Kidney (tissue), 14 donors: ENCODE results near the gene COLEC12. TPM values are rescaled to one million over a fixed set of nuclear protein-coding genes. Genes with fewer than 3 reads are reported as not detected.
"Not testable (repeated sequence)": the region's sequence is repeated elsewhere in the genome, so short reads cannot be mapped to it uniquely, and the experiment has no call there.

Source experiments
- DNase-seq, 5 donors: peaks; one replicate each; pipeline ENCODE4 v3.0.0-alpha.2; 2013 to 2020
- FAIRE-seq: peaks from 2 replicates; lab custom pipeline; 2012; peaks lifted over from hg19 to GRCh38; lab: Jason Lieb, UNC
- H3K27ac ChIP-seq, 2 donors: one replicate each; pipeline ENCODE4 v1.7.0; 2013; ENCODE audit warnings: low read depth in 2 of 2, low read length in 2 of 2, inconsistent platforms in 1 of 2
- H3K27me3 ChIP-seq: one replicate; pipeline ENCODE4 v1.7.1; 2013; ENCODE audit warnings: low read length, inconsistent platforms; ENCODE audit not compliant: control insufficient read depth, insufficient read depth
- H3K36me3 ChIP-seq, 3 donors: one replicate each; pipeline versions ENCODE4 v1.7.0 to v1.7.1; 2013; ENCODE audit warnings: low read length in 3 of 3, control low read depth in 1 of 3, inconsistent platforms in 1 of 3; ENCODE audit not compliant: insufficient read depth in 3 of 3, control insufficient read depth in 2 of 3
- H3K4me1 ChIP-seq, 3 donors: one replicate each; pipeline versions ENCODE4 v1.7.0 to v1.7.1; 2013; ENCODE audit warnings: low read length in 3 of 3, inconsistent platforms in 1 of 3, low read depth in 1 of 3; ENCODE audit not compliant: control insufficient read depth in 2 of 3, insufficient read depth in 2 of 3
- H3K4me3 ChIP-seq, 3 donors: one replicate each; pipeline versions ENCODE4 v1.7.0 to v1.8.1; 2013; ENCODE audit warnings: low read length in 3 of 3, control low read depth in 1 of 3, inconsistent platforms in 1 of 3
- H3K9ac ChIP-seq, 3 donors: one replicate each; pipeline versions ENCODE4 v1.7.0 to v1.7.1; 2013; ENCODE audit warnings: low read length in 3 of 3, control low read depth in 1 of 3, inconsistent platforms in 1 of 3
- H3K9me3 ChIP-seq, 3 donors: one replicate each; pipeline versions ENCODE4 v1.7.0 to v1.7.1; 2013; ENCODE audit warnings: low read length in 3 of 3, control low read depth in 1 of 3, inconsistent platforms in 1 of 3; ENCODE audit not compliant: control insufficient read depth in 2 of 3, insufficient read depth in 1 of 3
- intact Hi-C: fragments of 100-400 bp; cut with DNase I; formaldehyde crosslinking; loops from one replicate; pipeline ENCODE4 v1.11.1; 2022
- polyA plus RNA-seq: library from polyadenylated mRNA; stranded (reverse); fragments of 350-450 nt; fragmentation: Illumina TruSeq; extraction: RNeasy Lipid Tissue Mini Kit (QIAGEN cat#74804); gene quantifications from one replicate; pipeline ENCODE4 v1.2.3, GENCODE V29; 2014; ENCODE audit warnings: low read depth, low replicate concordance; ENCODE audit not compliant: insufficient read depth
- total RNA-seq: library from RNA; stranded (reverse); fragmentation: NEBNext Ultra II Directional; extraction: Animal tissue kit (Norgen Biotek cat#: 25700); gene quantifications from one replicate; pipeline ENCODE4 v1.2.1, GENCODE V29; 2021
- TF ChIP-seq, protein P1 (sequence below): IDR thresholded peaks from 3 replicates; pipeline ENCODE4 v1.5.1; 2012; ENCODE audit warnings: mild to moderate bottlenecking, moderate library complexity, borderline replicate concordance; ENCODE audit not compliant: insufficient read depth; ENCODE audit errors: extremely low read depth
- donor health status: control.
- donor health status: control.
- donor health status: control.
- donor health status: control.
- donor health status: control.
- donor health status: DM: yes; HTN: yes; CAD: no.
- donor health status: Normal renal cell carcinoma (clear cell type).

The COLEC12 gene
- total and polyA plus RNA-seq, 2 donors from 2014 or later: 1.3 to 7.4 TPM

GRCh38 chr18:312415-312814 lies 188.1 kb downstream of the COLEC12 start:
- no peaks in the 10 kb centered on the region for H3K4me1 ChIP-seq
- H3K9me3 ChIP-seq: no peaks in the 10 kb centered on the region
- no peak for DNase-seq
- no peaks in the 10 kb centered on the region for H3K36me3 ChIP-seq
- no peak overlapping the region for H3K9ac ChIP-seq
- TF ChIP-seq, protein P1, sequence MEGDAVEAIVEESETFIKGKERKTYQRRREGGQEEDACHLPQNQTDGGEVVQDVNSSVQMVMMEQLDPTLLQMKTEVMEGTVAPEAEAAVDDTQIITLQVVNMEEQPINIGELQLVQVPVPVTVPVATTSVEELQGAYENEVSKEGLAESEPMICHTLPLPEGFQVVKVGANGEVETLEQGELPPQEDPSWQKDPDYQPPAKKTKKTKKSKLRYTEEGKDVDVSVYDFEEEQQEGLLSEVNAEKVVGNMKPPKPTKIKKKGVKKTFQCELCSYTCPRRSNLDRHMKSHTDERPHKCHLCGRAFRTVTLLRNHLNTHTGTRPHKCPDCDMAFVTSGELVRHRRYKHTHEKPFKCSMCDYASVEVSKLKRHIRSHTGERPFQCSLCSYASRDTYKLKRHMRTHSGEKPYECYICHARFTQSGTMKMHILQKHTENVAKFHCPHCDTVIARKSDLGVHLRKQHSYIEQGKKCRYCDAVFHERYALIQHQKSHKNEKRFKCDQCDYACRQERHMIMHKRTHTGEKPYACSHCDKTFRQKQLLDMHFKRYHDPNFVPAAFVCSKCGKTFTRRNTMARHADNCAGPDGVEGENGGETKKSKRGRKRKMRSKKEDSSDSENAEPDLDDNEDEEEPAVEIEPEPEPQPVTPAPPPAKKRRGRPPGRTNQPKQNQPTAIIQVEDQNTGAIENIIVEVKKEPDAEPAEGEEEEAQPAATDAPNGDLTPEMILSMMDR: no peak
- H3K27me3 ChIP-seq: no peaks in the 10 kb centered on the region
- no peak for FAIRE-seq
- H3K4me3 ChIP-seq: no peak overlapping the region
- no peak overlapping the region for H3K27ac ChIP-seq
- intact Hi-C loops: no loop called here

GRCh38 chr18:310042-310441 lies 190.5 kb downstream of the COLEC12 start:
- TF ChIP-seq, protein P1: no peak
- FAIRE-seq: no peak

DNA sequence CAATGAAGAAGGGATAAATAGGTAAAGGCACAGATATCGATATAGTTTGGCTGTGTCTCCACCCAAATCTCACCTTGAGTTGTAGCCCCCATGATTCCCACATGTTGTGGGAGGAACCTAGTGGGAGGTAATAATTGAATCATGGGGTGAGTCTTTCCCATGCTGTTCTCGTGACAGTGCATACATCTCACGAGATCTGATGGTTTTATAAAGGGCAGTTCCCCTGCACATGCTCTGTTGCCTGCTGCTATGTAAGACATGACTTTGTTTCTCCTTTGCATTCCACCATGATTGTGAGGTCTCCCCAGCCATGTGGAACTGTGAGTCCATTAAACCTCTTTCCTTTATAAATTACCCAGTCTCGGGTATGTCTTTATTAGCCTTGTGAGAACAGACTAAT lies 192.4 kb downstream of the COLEC12 start:
- H3K9ac ChIP-seq, intact Hi-C loops, H3K4me1 ChIP-seq, DNase-seq, H3K27me3 ChIP-seq, H3K9me3 ChIP-seq, FAIRE-seq, H3K27ac ChIP-seq, H3K36me3 ChIP-seq, H3K4me3 ChIP-seq: not testable (repeated sequence)

More at GRCh38 chr18:310042-310441, 190.5 kb downstream of the COLEC12 start:
- no peak overlapping the region for H3K4me3 ChIP-seq
- H3K9ac ChIP-seq: no peak overlapping the region
- no peaks in the 10 kb centered on the region for H3K27me3 ChIP-seq
- no peaks in the 10 kb centered on the region for H3K9me3 ChIP-seq
- H3K4me1 ChIP-seq: no peaks in the 10 kb centered on the region
- H3K27ac ChIP-seq: no peak overlapping the region
- DNase-seq: no peak
- intact Hi-C loops: no loop called here
- no peaks in the 10 kb centered on the region for H3K36me3 ChIP-seq

DNA sequence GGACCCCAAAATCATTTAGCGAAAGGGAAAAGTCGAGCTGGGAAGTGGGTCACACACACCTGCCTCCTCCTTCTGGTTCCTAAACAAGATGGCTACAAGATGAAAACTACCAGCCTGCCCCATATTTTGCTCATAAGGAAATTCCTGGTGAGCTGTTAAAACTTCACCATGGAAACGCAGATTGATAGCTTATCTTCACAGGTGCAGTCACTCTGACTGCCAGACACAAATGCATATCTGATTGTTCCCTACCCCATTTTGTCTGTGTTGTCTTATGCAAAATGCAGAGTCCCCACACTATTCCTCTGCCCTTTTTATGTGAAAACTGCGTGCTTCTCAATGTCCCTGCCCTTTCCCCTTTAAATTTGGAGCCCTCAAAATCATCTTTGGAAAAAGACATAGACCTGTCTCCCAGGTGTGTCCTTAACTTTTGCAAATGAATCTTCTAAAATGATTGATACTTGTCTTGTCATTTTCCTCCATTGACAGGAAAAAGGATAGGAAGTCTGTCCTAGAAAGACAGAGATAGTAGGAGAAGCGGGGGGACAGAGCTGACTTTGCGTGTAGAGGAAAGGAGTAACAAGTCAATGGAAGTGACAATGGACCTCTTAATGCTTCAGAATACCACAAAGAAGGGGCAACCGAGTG lies 193.8 kb downstream of the COLEC12 start:
- Histone ChIP-seq H3K9ac (no peak overlapping the region), H3K4me3 (no peak overlapping the region), H3K27me3 (no peaks in the 10 kb centered on the region), H3K4me1 (no peaks in the 10 kb centered on the region), H3K27ac (no peak overlapping the region), H3K9me3 (no peaks in the 10 kb centered on the region), H3K36me3 (no peaks in the 10 kb centered on the region)
- DNase-seq (no peak), FAIRE-seq (no peak)
- TF ChIP-seq, protein P1: no peak
- intact Hi-C loops: no loop called here
